HG03025 (cell line): Measurements from ENCODE around the gene HERPUD2.
"Not testable (repeated sequence)": the region's sequence is repeated elsewhere in the genome, so short reads cannot be mapped to it uniquely, and the experiment has no call there.

Experiments used
- ATAC-seq: cut with Tn5 transposase; IDR thresholded peaks from one replicate; pipeline ENCODE4 v1.9.1; 2021; ENCODE audit warnings: mild to moderate bottlenecking, moderate library complexity; ENCODE audit not compliant: unreplicated experiment, low FRiP score

HERPUD2 gene

GRCh38 chr7:35685781-35686180 lies 9.2 kb downstream of the HERPUD2 start:
- no peak for ATAC-seq

GRCh38 chr7:35681231-35682029 lies 13.5 kb downstream of the HERPUD2 start:
- ATAC-seq = no peak

GRCh38 chr7:35680403-35681013 lies 14.4 kb downstream of the HERPUD2 start:
- no peak for ATAC-seq

GRCh38 chr7:35677582-35678356 lies 17.2 kb downstream of the HERPUD2 start:
- ATAC-seq = no peak

- ATAC-seq = no peak
Observed at GRCh38 chr7:35676211-35676610, 18.7 kb downstream of the HERPUD2 start.

- ATAC-seq = no peak
Observed at GRCh38 chr7:35670856-35671569, 23.9 kb downstream of the HERPUD2 start.

- not testable (repeated sequence) for ATAC-seq
Observed at GRCh38 chr7:35660411-35660810, 34.5 kb downstream of the HERPUD2 start.

GRCh38 chr7:35658606-35659201 lies 36.2 kb downstream of the HERPUD2 start:
- no peak for ATAC-seq

- ATAC-seq = no peak
Observed at GRCh38 chr7:35657125-35657524, 37.8 kb downstream of the HERPUD2 start.

- ATAC-seq = not testable (repeated sequence)
Observed at GRCh38 chr7:35654558-35654957, 40.4 kb downstream of the HERPUD2 start.

GRCh38 chr7:35652124-35652523 lies 42.8 kb downstream of the HERPUD2 start:
- no peak for ATAC-seq

- no peak for ATAC-seq
Observed at GRCh38 chr7:35650751-35651150, 44.2 kb downstream of the HERPUD2 start.

GRCh38 chr7:35649711-35650110 lies 45.2 kb downstream of the HERPUD2 start:
- no peak for ATAC-seq

GRCh38 chr7:35648367-35648766 lies 46.6 kb downstream of the HERPUD2 start:
- no peak for ATAC-seq

GRCh38 chr7:35647171-35647574 lies 47.8 kb downstream of the HERPUD2 start:
- no peak for ATAC-seq

- no peak for ATAC-seq
Observed at GRCh38 chr7:35646289-35647023, 48.5 kb downstream of the HERPUD2 start.

- ATAC-seq = no peak
Observed at GRCh38 chr7:35645691-35646090, 49.2 kb downstream of the HERPUD2 start.

- no peak for ATAC-seq
Observed at GRCh38 chr7:35630024-35630972, 64.6 kb downstream of the HERPUD2 start.
